Lower lobe of right lung (tissue), 2 donors: ENCODE data around the gene EGR1. TPM values are rescaled to one million over a fixed set of nuclear protein-coding genes. Genes with fewer than 3 reads are reported as not detected.

ENCODE experiments used
- ATAC-seq, 2 donors: fragments of 200-7000 bp; cut with Tn5 transposase; one replicate each; pipeline ENCODE4 v1.9.1; 2020 to 2022; ENCODE audit warnings: mild to moderate bottlenecking in 2 of 2, moderate library complexity in 2 of 2
- DNase-seq: peaks from one replicate; pipeline ENCODE4 v3.0.0-alpha.2; 2020
- H3K27ac ChIP-seq: fragments of 200-600 bp; one replicate; pipeline ENCODE4 v1.8.0; 2022
- H3K27me3 ChIP-seq: fragments of 200-600 bp; one replicate; pipeline ENCODE4 v1.8.0; 2022; ENCODE audit warnings: low read depth
- H3K36me3 ChIP-seq: fragments of 200-600 bp; one replicate; pipeline ENCODE4 v1.8.0; 2022; ENCODE audit warnings: mild to moderate bottlenecking
- H3K4me1 ChIP-seq: fragments of 200-600 bp; one replicate; pipeline ENCODE4 v1.8.0; 2022
- H3K4me3 ChIP-seq: fragments of 200-600 bp; one replicate; pipeline ENCODE4 v1.8.0; 2022; ENCODE audit warnings: mild to moderate bottlenecking
- H3K9me3 ChIP-seq: fragments of 200-600 bp; one replicate; pipeline ENCODE4 v1.8.0; 2022
- intact Hi-C: fragments of 100-400 bp; cut with DNase I; formaldehyde crosslinking; loops from one replicate; pipeline ENCODE4 v1.11.0; 2022
- total RNA-seq: library from RNA; stranded (reverse); fragmentation: NEBNext Ultra II Directional; extraction: Animal tissue kit (Norgen Biotek cat#: 25700); gene quantifications from one replicate; pipeline ENCODE4 v1.2.1, GENCODE V29; 2021
- TF ChIP-seq, protein P1 (sequence below): fragments of 200-600 bp; IDR thresholded peaks from one replicate; pipeline ENCODE4 v1.8.0; 2022; ENCODE audit warnings: antibody characterized with exemption, mild to moderate bottlenecking
- donor health status: DM: no; HTN: yes; CAD: no; lungs with severe emphysema.

The EGR1 gene
- total RNA-seq, 1 donor from 2014 or later = 78.2 TPM

DNA sequence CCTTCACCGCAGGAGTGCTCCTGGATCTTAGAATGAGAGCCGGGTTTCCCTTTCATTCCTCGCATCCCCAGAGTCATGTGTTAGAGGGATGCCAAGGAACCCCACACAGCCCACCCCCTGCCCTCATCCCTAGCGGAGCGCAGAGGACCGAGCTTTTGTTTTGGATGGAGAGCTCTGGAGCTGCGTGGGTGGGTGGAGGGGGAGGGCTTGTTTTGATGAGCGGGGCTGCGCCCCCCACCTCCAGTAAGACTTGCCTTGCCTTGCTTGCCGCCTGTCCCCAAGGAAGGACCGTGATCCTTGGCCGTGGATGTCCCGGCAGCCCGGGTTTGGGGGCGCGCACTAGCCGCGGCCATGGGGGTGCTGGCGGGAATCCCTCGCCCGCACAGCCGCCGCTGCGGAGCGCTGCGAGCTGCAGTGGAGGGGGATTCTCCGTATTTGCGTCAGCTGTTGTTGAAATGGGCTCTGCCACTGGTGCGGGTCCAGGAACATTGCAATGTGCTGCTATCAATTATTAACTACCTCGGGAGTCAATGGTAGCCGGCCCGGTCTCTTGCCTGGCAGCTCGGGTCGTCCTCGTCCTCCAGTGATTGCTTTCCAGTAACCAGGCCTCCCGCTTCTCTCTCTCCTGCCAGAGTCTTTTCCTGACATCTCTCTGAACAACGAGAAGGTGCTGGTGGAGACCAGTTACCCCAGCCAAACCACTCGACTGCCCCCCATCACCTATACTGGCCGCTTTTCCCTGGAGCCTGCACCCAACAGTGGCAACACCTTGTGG is 1.0 kb downstream of the EGR1 start:
- Histone ChIP-seq H3K4me3 (peak overlapping the region; percentile 89), H3K36me3 (peaks cover 7% of the 10 kb centered on the region), H3K4me1 (peaks cover 38% of the 10 kb centered on the region), H3K9me3 (no peaks in the 10 kb centered on the region), H3K27me3 (no peaks in the 10 kb centered on the region), H3K27ac (peak overlapping the region; percentile 99)
- TF ChIP-seq, protein P1, sequence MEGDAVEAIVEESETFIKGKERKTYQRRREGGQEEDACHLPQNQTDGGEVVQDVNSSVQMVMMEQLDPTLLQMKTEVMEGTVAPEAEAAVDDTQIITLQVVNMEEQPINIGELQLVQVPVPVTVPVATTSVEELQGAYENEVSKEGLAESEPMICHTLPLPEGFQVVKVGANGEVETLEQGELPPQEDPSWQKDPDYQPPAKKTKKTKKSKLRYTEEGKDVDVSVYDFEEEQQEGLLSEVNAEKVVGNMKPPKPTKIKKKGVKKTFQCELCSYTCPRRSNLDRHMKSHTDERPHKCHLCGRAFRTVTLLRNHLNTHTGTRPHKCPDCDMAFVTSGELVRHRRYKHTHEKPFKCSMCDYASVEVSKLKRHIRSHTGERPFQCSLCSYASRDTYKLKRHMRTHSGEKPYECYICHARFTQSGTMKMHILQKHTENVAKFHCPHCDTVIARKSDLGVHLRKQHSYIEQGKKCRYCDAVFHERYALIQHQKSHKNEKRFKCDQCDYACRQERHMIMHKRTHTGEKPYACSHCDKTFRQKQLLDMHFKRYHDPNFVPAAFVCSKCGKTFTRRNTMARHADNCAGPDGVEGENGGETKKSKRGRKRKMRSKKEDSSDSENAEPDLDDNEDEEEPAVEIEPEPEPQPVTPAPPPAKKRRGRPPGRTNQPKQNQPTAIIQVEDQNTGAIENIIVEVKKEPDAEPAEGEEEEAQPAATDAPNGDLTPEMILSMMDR = no peak
- ATAC-seq (no peak), DNase-seq (peak; percentile 49)
- intact Hi-C loops = no loop called here

DNA sequence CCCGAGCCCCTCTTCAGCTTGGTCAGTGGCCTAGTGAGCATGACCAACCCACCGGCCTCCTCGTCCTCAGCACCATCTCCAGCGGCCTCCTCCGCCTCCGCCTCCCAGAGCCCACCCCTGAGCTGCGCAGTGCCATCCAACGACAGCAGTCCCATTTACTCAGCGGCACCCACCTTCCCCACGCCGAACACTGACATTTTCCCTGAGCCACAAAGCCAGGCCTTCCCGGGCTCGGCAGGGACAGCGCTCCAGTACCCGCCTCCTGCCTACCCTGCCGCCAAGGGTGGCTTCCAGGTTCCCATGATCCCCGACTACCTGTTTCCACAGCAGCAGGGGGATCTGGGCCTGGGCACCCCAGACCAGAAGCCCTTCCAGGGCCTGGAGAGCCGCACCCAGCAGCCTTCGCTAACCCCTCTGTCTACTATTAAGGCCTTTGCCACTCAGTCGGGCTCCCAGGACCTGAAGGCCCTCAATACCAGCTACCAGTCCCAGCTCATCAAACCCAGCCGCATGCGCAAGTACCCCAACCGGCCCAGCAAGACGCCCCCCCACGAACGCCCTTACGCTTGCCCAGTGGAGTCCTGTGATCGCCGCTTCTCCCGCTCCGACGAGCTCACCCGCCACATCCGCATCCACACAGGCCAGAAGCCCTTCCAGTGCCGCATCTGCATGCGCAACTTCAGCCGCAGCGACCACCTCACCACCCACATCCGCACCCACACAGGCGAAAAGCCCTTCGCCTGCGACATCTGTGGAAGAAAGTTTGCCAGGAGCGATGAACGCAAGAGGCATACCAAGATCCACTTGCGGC is 1.8 kb downstream of the EGR1 start:
- intact Hi-C loops = no loop called here
- DNase-seq (peak; percentile 51), ATAC-seq (no peak)
- H3K9me3 ChIP-seq = no peaks in the 10 kb centered on the region
- peaks cover 7% of the 10 kb centered on the region for H3K36me3 ChIP-seq
- peaks cover 38% of the 10 kb centered on the region for H3K4me1 ChIP-seq
- H3K4me3 ChIP-seq = peak overlapping the region; percentile 89
- H3K27ac ChIP-seq = peak overlapping the region; percentile 99
- TF ChIP-seq, protein P1 = no peak
- H3K27me3 ChIP-seq = no peaks in the 10 kb centered on the region

DNA sequence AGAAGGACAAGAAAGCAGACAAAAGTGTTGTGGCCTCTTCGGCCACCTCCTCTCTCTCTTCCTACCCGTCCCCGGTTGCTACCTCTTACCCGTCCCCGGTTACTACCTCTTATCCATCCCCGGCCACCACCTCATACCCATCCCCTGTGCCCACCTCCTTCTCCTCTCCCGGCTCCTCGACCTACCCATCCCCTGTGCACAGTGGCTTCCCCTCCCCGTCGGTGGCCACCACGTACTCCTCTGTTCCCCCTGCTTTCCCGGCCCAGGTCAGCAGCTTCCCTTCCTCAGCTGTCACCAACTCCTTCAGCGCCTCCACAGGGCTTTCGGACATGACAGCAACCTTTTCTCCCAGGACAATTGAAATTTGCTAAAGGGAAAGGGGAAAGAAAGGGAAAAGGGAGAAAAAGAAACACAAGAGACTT is 2.4 kb downstream of the EGR1 start:
- Histone ChIP-seq H3K4me1 (peaks cover 38% of the 10 kb centered on the region), H3K27ac (no peak overlapping the region), H3K36me3 (peaks cover 7% of the 10 kb centered on the region), H3K9me3 (no peaks in the 10 kb centered on the region), H3K27me3 (no peaks in the 10 kb centered on the region), H3K4me3 (peak overlapping the region; percentile 89)
- ATAC-seq (no peak), DNase-seq (peak; percentile 47)
- TF ChIP-seq, protein P1 = no peak
- intact Hi-C loops = no loop called here

DNA sequence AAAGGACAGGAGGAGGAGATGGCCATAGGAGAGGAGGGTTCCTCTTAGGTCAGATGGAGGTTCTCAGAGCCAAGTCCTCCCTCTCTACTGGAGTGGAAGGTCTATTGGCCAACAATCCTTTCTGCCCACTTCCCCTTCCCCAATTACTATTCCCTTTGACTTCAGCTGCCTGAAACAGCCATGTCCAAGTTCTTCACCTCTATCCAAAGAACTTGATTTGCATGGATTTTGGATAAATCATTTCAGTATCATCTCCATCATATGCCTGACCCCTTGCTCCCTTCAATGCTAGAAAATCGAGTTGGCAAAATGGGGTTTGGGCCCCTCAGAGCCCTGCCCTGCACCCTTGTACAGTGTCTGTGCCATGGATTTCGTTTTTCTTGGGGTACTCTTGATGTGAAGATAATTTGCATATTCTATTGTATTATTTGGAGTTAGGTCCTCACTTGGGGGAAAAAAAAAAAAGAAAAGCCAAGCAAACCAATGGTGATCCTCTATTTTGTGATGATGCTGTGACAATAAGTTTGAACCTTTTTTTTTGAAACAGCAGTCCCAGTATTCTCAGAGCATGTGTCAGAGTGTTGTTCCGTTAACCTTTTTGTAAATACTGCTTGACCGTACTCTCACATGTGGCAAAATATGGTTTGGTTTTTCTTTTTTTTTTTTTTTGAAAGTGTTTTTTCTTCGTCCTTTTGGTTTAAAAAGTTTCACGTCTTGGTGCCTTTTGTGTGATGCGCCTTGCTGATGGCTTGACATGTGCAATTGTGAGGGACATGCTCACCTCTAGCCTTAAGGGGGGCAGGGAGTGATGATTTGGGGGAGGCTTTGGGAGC is 3.1 kb downstream of the EGR1 start:
- intact Hi-C loops = no loop called here
- ATAC-seq = no peak
- TF ChIP-seq, protein P1 = no peak
- no peaks in the 10 kb centered on the region for H3K27me3 ChIP-seq
- peaks cover 7% of the 10 kb centered on the region for H3K36me3 ChIP-seq
- peaks cover 33% of the 10 kb centered on the region for H3K4me1 ChIP-seq
- no peaks in the 10 kb centered on the region for H3K9me3 ChIP-seq
- H3K4me3 ChIP-seq = no peak overlapping the region
- no peak for DNase-seq
- no peak overlapping the region for H3K27ac ChIP-seq

DNA sequence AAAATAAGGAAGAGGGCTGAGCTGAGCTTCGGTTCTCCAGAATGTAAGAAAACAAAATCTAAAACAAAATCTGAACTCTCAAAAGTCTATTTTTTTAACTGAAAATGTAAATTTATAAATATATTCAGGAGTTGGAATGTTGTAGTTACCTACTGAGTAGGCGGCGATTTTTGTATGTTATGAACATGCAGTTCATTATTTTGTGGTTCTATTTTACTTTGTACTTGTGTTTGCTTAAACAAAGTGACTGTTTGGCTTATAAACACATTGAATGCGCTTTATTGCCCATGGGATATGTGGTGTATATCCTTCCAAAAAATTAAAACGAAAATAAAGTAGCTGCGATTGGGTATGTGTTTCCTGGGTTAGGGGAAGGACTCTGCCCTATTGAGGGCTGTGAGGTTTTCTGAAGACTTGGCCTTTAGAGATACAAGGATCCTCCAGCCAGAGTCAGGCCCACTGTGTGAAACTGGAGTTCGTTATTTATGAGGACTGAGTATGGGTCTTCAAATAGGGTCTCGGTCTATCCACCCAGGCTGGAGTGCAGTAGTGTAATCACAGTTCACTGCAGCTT is 3.8 kb downstream of the EGR1 start:
- Histone ChIP-seq H3K4me1 (peaks cover 29% of the 10 kb centered on the region), H3K27me3 (no peaks in the 10 kb centered on the region), H3K36me3 (peaks cover 7% of the 10 kb centered on the region), H3K27ac (no peak overlapping the region), H3K9me3 (no peaks in the 10 kb centered on the region), H3K4me3 (no peak overlapping the region)
- no peak for DNase-seq
- no peak for ATAC-seq
- TF ChIP-seq, protein P1 = no peak
- intact Hi-C loops = no loop called here
